WTC11 (cell line): ENCODE data around the gene ZDHHC17. TPM values are rescaled to one million over a fixed set of nuclear protein-coding genes. Genes with fewer than 3 reads are reported as not detected.

ENCODE experiments used
- ATAC-seq: fragments of 200-7000 bp; cut with Tn5 transposase; 2 replicates; pipeline ENCODE4 v1.10.0; 2021; ENCODE audit warnings: mild to moderate bottlenecking, moderate library complexity
- CTCF ChIA-PET: fragments of 300-600 bp; sonication (Branson Sonifier 250); formaldehyde crosslinking; loops from one replicate; lab custom pipeline; 2021; ENCODE audit warnings: antibody characterized with exemption; lab: Charles Lee
- POLR2A ChIA-PET: fragments of 350-600 bp; sonication (Branson Sonifier 250); formaldehyde crosslinking; loops from one replicate; lab custom pipeline; 2021; ENCODE audit warnings: antibody characterized with exemption; lab: Charles Lee
- DNase-seq: peaks from one replicate; pipeline ENCODE4 v3.0.0; 2021; ENCODE audit warnings: low spot score
- H3K27ac Mint-ChIP-seq: 2 replicates; pipeline ENCODE4 v1.8.0; 2021; ENCODE audit warnings: mixed read lengths
- H3K27me3 Mint-ChIP-seq: 2 replicates; pipeline ENCODE4 v1.8.0; 2021; ENCODE audit warnings: low read depth, mild to moderate bottlenecking, moderate library complexity, mixed read lengths
- H3K36me3 Mint-ChIP-seq: 2 replicates; pipeline ENCODE4 v1.8.0; 2021; ENCODE audit warnings: mixed read lengths
- H3K4me1 Mint-ChIP-seq: 2 replicates; pipeline ENCODE4 v1.8.0; 2022; ENCODE audit warnings: mixed read lengths
- H3K4me3 Mint-ChIP-seq: 2 replicates; pipeline ENCODE4 v1.8.0; 2021; ENCODE audit warnings: mild to moderate bottlenecking, moderate library complexity, mixed read lengths
- H3K9me3 Mint-ChIP-seq: 2 replicates; pipeline ENCODE4 v1.8.0; 2021; ENCODE audit warnings: mixed read lengths
- ELF4 ChIP-seq: sonication (generic); formaldehyde crosslinking; IDR thresholded peaks from 2 replicates; pipeline ENCODE4 v1.8.1; 2022; ENCODE audit warnings: low read depth, mild to moderate bottlenecking, moderate library complexity, missing genetic modification reagents
- ETV6 ChIP-seq: sonication (generic); formaldehyde crosslinking; IDR thresholded peaks from 2 replicates; pipeline ENCODE4 v1.8.1; 2022; ENCODE audit warnings: mild to moderate bottlenecking, missing genetic modification reagents
- GRHL2 ChIP-seq: fragments of 250-450 bp; sonication (Bioruptor Pico); IDR thresholded peaks from 2 replicates; pipeline ENCODE4 v1.8.0; 2022; ENCODE audit warnings: mild to moderate bottlenecking, moderate library complexity; ENCODE audit not compliant: insufficient replicate concordance, severe bottlenecking
- HMGXB4 ChIP-seq: sonication (generic); formaldehyde crosslinking; IDR thresholded peaks from 2 replicates; pipeline ENCODE4 v1.8.1; 2023; ENCODE audit warnings: mild to moderate bottlenecking, moderate library complexity, missing genetic modification reagents
- IRF2 ChIP-seq: sonication (generic); formaldehyde crosslinking; IDR thresholded peaks from 2 replicates; pipeline ENCODE4 v1.8.0; 2022; ENCODE audit warnings: low read depth, missing genetic modification reagents, borderline replicate concordance
- OVOL2 ChIP-seq: fragments of 250-450 bp; sonication (Bioruptor Pico); IDR thresholded peaks from 2 replicates; pipeline ENCODE4 v1.9.0; 2021; ENCODE audit warnings: mild to moderate bottlenecking, borderline replicate concordance
- SMAD3 ChIP-seq: sonication (generic); formaldehyde crosslinking; IDR thresholded peaks from 2 replicates; pipeline ENCODE4 v1.8.0; 2022; ENCODE audit warnings: missing genetic modification reagents, mild to moderate bottlenecking, borderline replicate concordance
- TP53 ChIP-seq: sonication (generic); formaldehyde crosslinking; IDR thresholded peaks from 2 replicates; pipeline ENCODE4 v1.8.1; 2023; ENCODE audit warnings: mild to moderate bottlenecking, missing genetic modification reagents
- ZNF232 ChIP-seq: sonication (generic); formaldehyde crosslinking; IDR thresholded peaks from 2 replicates; pipeline ENCODE4 v1.8.0; 2022; ENCODE audit warnings: mild to moderate bottlenecking, missing genetic modification reagents
- ZNF263 ChIP-seq: sonication (generic); formaldehyde crosslinking; IDR thresholded peaks from 2 replicates; pipeline ENCODE4 v1.8.1; 2022; ENCODE audit warnings: low read depth, mild to moderate bottlenecking, moderate library complexity, missing genetic modification reagents
- ZNF423 ChIP-seq: fragments of 250-450 bp; sonication (Bioruptor Pico); IDR thresholded peaks from 2 replicates; pipeline ENCODE4 v2.1.2; 2022; ENCODE audit warnings: mild to moderate bottlenecking, moderate library complexity
- ZNF532 ChIP-seq: fragments of 250-450 bp; sonication (Bioruptor Pico); IDR thresholded peaks from 2 replicates; pipeline ENCODE4 v1.9.0; 2021; ENCODE audit warnings: mild to moderate bottlenecking, borderline replicate concordance
- total RNA-seq: library from RNA; stranded (reverse); gene quantifications from 3 replicates; pipeline ENCODE4 v1.2.3, GENCODE V29; 2021
- TF ChIP-seq, protein P1 (sequence below): sonication (generic); formaldehyde crosslinking; IDR thresholded peaks from 2 replicates; pipeline ENCODE4 v1.8.0; 2022; ENCODE audit warnings: mild to moderate bottlenecking, missing genetic modification reagents
- TF ChIP-seq, protein P2 (sequence below): sonication (generic); formaldehyde crosslinking; IDR thresholded peaks from 2 replicates; pipeline ENCODE4 v1.8.0; 2023; ENCODE audit warnings: missing genetic modification reagents, mild to moderate bottlenecking, borderline replicate concordance
- TF ChIP-seq, protein P3 (sequence below): sonication (generic); formaldehyde crosslinking; IDR thresholded peaks from 2 replicates; pipeline ENCODE4 v1.8.0; 2023; ENCODE audit warnings: mild to moderate bottlenecking, missing genetic modification reagents
- TF ChIP-seq, protein P4 (sequence below): sonication (generic); formaldehyde crosslinking; IDR thresholded peaks from 2 replicates; pipeline ENCODE4 v1.8.1; 2022; ENCODE audit warnings: low read depth, missing genetic modification reagents, borderline replicate concordance

Gene ZDHHC17
- total RNA-seq, 1 experiment from 2014 or later = 30.7 TPM

DNA sequence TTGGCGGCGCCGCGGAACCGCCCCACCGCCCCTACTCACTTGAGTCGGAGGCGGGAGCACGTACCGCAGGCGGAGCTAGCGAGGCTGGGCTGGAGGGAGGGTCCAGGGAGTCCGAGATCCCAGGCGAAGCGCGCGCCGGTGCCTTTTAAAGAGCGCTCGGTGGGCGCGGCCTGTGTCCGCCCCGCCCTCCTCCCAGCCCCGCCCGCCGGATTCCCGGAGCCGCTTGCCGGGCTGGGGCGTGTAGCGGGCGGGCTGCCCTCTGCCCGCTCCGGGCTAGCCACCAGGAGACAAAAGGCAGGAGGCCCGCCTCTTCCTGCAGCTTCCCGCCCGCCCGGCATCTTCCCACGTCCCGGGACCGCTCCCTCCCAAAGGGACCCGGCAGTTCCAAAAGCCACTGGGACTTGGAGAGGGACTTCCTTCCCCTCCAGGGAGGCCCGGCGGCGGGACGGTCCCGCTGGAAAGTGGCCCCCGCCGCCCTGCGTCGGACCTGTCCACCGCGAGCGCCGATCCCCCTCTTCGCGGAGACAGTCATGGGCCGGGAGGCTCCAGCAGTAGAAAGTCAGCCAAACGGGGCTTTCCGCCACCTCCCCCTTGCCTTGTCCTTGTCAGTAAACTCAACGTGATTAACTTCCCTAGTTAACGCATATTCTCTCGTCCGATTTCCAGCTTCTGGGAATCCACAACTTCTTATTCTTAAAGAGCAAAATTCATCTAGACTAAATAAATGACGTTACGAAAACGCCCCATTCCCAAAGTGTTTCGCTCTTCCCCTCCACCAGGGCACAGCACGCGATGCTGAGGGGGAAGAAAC, 115.2 kb downstream of the ZDHHC17 start, which contains the start of gene CSRP2 (continued):
- TF ChIP-seq HMGXB4 (CRISPR knock-in tag) (peak; percentile 49; the same call in 1 of the 2 replicates), ZNF263 (CRISPR knock-in tag) (0 out of 2 replicates have a peak, but pooled peaks have one; percentile 28), SMAD3 (CRISPR knock-in tag) (0 out of 2 replicates have a peak, but pooled peaks have one; percentile 15), ELF4 (0 out of 2 replicates have a peak, but pooled peaks have one; percentile 15), TP53 (CRISPR knock-in tag) (peak; percentile 63; the same call in 1 of the 2 replicates)
- TF ChIP-seq, protein P1, sequence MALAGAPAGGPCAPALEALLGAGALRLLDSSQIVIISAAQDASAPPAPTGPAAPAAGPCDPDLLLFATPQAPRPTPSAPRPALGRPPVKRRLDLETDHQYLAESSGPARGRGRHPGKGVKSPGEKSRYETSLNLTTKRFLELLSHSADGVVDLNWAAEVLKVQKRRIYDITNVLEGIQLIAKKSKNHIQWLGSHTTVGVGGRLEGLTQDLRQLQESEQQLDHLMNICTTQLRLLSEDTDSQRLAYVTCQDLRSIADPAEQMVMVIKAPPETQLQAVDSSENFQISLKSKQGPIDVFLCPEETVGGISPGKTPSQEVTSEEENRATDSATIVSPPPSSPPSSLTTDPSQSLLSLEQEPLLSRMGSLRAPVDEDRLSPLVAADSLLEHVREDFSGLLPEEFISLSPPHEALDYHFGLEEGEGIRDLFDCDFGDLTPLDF = no peak
- TF ChIP-seq, all 79 proteins: peak for 16

DNA sequence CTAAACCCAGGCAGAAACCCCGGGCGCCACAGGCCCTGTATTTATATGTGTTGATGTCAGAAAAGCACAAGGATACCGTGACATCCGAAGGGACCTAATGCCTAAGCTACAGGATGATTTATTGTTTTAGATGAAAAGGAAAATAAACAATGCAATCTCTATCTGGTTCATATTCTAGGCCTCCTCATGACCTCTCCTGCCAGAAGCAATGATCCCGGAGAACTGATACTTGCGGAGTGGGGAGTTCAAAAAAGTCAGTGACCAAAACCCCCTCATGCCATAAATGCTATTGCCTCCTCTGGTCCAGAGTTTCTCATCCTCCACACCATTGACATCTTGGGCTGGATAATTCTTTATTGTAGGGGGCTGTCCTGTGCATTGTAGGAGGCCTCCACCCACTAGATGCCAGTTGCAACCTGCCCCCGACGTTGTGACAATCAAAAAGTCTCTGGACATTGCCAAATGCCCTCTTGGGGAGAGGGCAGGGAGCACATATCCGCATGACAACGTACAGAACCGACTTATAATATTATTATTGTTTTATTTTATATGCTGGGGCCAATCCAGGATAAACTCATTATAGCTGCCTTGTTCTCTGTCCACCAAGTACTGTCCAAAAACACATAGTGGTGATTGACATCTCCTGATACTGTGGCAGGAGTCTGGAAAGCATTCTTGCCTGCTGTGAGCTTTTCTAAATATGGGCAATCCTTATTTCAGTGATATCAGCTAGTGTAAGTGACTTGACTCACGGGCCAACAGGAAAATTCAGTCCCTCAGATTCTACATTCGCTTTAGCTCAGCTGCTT, 116.0 kb downstream of the ZDHHC17 start:
- POLR2A ChIA-PET = interaction anchor here (1.0 kb wide), 1 partner anchor 10 kb away, joined by 3 read pairs; no protein-coding TSS in a partner anchor
- TF ChIP-seq ZNF532 (CRISPR knock-in tag) (no peak), GRHL2 (CRISPR knock-in tag) (no peak), ZNF423 (CRISPR knock-in tag) (no peak), ETV6 (CRISPR knock-in tag) (no peak), IRF2 (CRISPR knock-in tag) (no peak), ZNF232 (CRISPR knock-in tag) (no peak), OVOL2 (CRISPR knock-in tag) (no peak)
- TF ChIP-seq, protein P2, sequence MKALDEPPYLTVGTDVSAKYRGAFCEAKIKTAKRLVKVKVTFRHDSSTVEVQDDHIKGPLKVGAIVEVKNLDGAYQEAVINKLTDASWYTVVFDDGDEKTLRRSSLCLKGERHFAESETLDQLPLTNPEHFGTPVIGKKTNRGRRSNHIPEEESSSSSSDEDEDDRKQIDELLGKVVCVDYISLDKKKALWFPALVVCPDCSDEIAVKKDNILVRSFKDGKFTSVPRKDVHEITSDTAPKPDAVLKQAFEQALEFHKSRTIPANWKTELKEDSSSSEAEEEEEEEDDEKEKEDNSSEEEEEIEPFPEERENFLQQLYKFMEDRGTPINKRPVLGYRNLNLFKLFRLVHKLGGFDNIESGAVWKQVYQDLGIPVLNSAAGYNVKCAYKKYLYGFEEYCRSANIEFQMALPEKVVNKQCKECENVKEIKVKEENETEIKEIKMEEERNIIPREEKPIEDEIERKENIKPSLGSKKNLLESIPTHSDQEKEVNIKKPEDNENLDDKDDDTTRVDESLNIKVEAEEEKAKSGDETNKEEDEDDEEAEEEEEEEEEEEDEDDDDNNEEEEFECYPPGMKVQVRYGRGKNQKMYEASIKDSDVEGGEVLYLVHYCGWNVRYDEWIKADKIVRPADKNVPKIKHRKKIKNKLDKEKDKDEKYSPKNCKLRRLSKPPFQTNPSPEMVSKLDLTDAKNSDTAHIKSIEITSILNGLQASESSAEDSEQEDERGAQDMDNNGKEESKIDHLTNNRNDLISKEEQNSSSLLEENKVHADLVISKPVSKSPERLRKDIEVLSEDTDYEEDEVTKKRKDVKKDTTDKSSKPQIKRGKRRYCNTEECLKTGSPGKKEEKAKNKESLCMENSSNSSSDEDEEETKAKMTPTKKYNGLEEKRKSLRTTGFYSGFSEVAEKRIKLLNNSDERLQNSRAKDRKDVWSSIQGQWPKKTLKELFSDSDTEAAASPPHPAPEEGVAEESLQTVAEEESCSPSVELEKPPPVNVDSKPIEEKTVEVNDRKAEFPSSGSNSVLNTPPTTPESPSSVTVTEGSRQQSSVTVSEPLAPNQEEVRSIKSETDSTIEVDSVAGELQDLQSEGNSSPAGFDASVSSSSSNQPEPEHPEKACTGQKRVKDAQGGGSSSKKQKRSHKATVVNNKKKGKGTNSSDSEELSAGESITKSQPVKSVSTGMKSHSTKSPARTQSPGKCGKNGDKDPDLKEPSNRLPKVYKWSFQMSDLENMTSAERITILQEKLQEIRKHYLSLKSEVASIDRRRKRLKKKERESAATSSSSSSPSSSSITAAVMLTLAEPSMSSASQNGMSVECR = no peak
- TF ChIP-seq, protein P3, sequence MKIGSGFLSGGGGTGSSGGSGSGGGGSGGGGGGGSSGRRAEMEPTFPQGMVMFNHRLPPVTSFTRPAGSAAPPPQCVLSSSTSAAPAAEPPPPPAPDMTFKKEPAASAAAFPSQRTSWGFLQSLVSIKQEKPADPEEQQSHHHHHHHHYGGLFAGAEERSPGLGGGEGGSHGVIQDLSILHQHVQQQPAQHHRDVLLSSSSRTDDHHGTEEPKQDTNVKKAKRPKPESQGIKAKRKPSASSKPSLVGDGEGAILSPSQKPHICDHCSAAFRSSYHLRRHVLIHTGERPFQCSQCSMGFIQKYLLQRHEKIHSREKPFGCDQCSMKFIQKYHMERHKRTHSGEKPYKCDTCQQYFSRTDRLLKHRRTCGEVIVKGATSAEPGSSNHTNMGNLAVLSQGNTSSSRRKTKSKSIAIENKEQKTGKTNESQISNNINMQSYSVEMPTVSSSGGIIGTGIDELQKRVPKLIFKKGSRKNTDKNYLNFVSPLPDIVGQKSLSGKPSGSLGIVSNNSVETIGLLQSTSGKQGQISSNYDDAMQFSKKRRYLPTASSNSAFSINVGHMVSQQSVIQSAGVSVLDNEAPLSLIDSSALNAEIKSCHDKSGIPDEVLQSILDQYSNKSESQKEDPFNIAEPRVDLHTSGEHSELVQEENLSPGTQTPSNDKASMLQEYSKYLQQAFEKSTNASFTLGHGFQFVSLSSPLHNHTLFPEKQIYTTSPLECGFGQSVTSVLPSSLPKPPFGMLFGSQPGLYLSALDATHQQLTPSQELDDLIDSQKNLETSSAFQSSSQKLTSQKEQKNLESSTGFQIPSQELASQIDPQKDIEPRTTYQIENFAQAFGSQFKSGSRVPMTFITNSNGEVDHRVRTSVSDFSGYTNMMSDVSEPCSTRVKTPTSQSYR (CRISPR knock-in tag) = no peak
- TF ChIP-seq, protein P4, sequence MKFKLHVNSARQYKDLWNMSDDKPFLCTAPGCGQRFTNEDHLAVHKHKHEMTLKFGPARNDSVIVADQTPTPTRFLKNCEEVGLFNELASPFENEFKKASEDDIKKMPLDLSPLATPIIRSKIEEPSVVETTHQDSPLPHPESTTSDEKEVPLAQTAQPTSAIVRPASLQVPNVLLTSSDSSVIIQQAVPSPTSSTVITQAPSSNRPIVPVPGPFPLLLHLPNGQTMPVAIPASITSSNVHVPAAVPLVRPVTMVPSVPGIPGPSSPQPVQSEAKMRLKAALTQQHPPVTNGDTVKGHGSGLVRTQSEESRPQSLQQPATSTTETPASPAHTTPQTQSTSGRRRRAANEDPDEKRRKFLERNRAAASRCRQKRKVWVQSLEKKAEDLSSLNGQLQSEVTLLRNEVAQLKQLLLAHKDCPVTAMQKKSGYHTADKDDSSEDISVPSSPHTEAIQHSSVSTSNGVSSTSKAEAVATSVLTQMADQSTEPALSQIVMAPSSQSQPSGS = no peak

More for the DNA sequence above, 116.0 kb downstream of the ZDHHC17 start:
- H3K4me3 Mint-ChIP-seq = peak overlapping the region; percentile 89
- peak overlapping the region; percentile 98 for H3K27ac Mint-ChIP-seq
- DNase-seq (no peak), ATAC-seq (no peak)
- CTCF ChIA-PET = interaction anchor here (0.6 to 2.7 kb wide), 8 partner anchors 9 to 260 kb away, joined by 3 to 24 read pairs (median 4); no protein-coding TSS in a partner anchor
- no peaks in the 10 kb centered on the region for H3K9me3 Mint-ChIP-seq
- no peaks in the 10 kb centered on the region for H3K27me3 Mint-ChIP-seq
- H3K4me1 Mint-ChIP-seq = peaks cover 34% of the 10 kb centered on the region
- no peaks in the 10 kb centered on the region for H3K36me3 Mint-ChIP-seq
